ENCODE measurements around the gene FRG1.
"Not testable (repeated sequence)": the region's sequence is repeated elsewhere in the genome, so short reads cannot be mapped to it uniquely, and the experiment has no call there.

Gene FRG1

GRCh38 chr4:189979196-189980047 lies 38.8 kb downstream of the FRG1 start:
- TF ChIP-seq, protein P1, sequence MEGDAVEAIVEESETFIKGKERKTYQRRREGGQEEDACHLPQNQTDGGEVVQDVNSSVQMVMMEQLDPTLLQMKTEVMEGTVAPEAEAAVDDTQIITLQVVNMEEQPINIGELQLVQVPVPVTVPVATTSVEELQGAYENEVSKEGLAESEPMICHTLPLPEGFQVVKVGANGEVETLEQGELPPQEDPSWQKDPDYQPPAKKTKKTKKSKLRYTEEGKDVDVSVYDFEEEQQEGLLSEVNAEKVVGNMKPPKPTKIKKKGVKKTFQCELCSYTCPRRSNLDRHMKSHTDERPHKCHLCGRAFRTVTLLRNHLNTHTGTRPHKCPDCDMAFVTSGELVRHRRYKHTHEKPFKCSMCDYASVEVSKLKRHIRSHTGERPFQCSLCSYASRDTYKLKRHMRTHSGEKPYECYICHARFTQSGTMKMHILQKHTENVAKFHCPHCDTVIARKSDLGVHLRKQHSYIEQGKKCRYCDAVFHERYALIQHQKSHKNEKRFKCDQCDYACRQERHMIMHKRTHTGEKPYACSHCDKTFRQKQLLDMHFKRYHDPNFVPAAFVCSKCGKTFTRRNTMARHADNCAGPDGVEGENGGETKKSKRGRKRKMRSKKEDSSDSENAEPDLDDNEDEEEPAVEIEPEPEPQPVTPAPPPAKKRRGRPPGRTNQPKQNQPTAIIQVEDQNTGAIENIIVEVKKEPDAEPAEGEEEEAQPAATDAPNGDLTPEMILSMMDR (IDR thresholded peaks at IDR 0.05; ENCODE audit: extremely low read depth, insufficient read depth, missing control alignments) = no peak
- no peak for DNase-seq (ENCODE audit: low spot score)
- in situ Hi-C loops (cut with MboI; ENCODE audit: low pct_unique_long_range_greater_than_20kb, low sequenced_read_pairs, unreplicated experiment) = no loop called here

DNA sequence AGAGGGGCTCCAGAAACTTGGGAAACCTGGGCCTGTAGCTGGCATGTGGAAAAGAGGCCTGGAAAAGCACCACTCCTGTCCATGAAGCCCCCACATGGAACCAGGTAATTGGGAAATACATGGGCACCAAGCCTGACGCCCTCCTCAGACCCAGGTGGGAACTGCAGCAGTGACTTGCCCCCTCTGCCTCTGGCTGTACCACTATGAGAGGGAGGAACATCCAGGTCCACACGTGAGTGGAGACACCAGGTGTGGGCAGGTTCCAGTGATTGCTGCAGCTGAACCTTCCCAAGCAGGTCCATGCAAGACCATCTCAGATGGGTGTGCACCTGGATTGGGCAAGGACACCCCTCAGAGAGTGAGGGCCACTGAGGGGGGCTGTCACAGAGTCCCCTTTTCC lies 39.6 kb downstream of the FRG1 start:
- in situ Hi-C loops (cut with MboI; ENCODE audit: low pct_unique_long_range_greater_than_20kb, low sequenced_read_pairs, unreplicated experiment); DNase-seq (ENCODE audit: low spot score): not testable (repeated sequence)

DNA sequence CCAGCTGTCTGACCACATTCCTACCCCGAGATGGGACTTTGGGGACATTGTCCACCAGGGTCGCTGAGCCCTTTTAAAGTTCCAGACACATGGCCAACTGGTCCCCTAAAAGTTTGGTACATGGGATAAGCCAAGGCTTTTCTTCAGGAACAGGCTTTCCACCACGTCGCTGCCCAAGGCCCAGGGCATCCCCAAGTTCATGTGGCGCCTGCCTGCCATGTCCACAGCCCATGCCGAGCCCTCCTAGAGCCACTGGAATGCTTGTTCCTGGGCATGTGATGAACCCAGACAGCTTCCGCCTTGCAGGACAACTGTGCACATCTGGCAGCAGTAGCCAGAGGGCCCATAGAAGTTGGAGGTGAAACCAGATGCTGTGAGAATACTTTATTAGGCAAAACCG lies 41.3 kb downstream of the FRG1 start:
- in situ Hi-C loops (cut with MboI; ENCODE audit: low pct_unique_long_range_greater_than_20kb, low sequenced_read_pairs, unreplicated experiment) = no loop called here
- TF ChIP-seq, protein P1 (IDR thresholded peaks at IDR 0.05; ENCODE audit: extremely low read depth, insufficient read depth, missing control alignments) = no peak
- DNase-seq (ENCODE audit: low spot score) = no peak

GRCh38 chr4:189983916-189984526 lies 43.3 kb downstream of the FRG1 start:
- DNase-seq (ENCODE audit: low spot score); in situ Hi-C loops (cut with MboI; ENCODE audit: low pct_unique_long_range_greater_than_20kb, low sequenced_read_pairs, unreplicated experiment): not testable (repeated sequence)

- DNase-seq (ENCODE audit: low spot score); in situ Hi-C loops (cut with MboI; ENCODE audit: low pct_unique_long_range_greater_than_20kb, low sequenced_read_pairs, unreplicated experiment): not testable (repeated sequence)
Measured at GRCh38 chr4:189984661-189985060, 44.0 kb downstream of the FRG1 start.

GRCh38 chr4:189985651-189986243 lies 45.1 kb downstream of the FRG1 start:
- DNase-seq (ENCODE audit: low spot score); in situ Hi-C loops (cut with MboI; ENCODE audit: low pct_unique_long_range_greater_than_20kb, low sequenced_read_pairs, unreplicated experiment): not testable (repeated sequence)

GRCh38 chr4:189988877-189989431 lies 48.3 kb downstream of the FRG1 start:
- TF ChIP-seq, protein P1 (IDR thresholded peaks at IDR 0.05; ENCODE audit: extremely low read depth, insufficient read depth, missing control alignments) = no peak
- DNase-seq (ENCODE audit: low spot score) = no peak
- in situ Hi-C loops (cut with MboI; ENCODE audit: low pct_unique_long_range_greater_than_20kb, low sequenced_read_pairs, unreplicated experiment) = no loop called here

GRCh38 chr4:189989941-189990340 lies 49.3 kb downstream of the FRG1 start:
- in situ Hi-C loops (cut with MboI; ENCODE audit: low pct_unique_long_range_greater_than_20kb, low sequenced_read_pairs, unreplicated experiment); DNase-seq (ENCODE audit: low spot score): not testable (repeated sequence)
